Erythroblast (primary cell): ENCODE results near the gene ADAMTSL2.

ENCODE experiments used
- GATA1 ChIP-seq: IDR thresholded peaks from 2 replicates; pipeline ENCODE4 v1.6.1; 2011; ENCODE audit warnings: low read depth, mild to moderate bottlenecking, control low read depth, low read length, moderate library complexity
- POLR2A ChIP-seq: IDR thresholded peaks from 2 replicates; pipeline ENCODE4 v1.6.1; 2011; ENCODE audit warnings: mild to moderate bottlenecking, low read length

DNA sequence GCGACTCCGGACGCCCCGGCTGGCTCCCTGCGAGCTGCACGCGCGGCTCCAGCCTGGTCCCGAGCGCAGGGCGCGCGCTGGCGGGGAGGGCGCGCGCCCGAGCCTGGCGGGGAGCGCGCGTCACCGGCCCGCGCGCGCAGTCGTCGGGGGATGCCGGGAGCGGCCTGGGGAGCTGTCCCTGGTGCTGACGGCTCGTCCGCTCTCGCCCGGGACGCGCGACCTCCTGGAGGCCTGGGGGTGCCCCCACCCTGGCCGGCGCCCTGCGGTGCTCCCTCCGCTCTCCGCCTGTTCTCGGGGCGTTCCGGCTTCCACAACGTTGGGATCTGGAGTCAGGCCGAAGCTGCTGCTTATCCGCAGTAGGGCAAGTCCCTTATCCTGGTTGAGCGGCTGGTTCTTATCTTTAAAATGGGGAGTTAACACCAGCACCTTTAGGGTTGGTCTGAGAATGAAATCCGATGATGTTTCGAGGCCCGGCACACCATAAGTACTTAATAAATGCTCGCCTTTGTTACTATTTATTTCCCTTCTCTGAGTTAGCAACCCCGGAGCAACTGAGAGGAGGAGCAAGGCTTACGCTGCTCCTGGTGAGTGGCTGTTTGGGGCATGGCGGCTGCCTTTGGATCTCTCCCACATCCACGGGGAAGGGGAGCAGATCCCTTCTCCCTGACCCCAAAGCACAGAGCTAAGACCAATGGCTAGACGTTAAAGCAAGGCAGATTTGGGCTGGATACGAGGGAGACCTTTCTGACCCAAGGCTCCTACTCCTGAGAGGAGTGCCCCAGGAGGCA is 75.0 kb downstream of the ADAMTSL2 start, which contains the start of gene FAM163B:
- TF ChIP-seq POLR2A (no peak), GATA1 (no peak)
